Transverse colon (tissue), 4 donors: ENCODE measurements around the gene ZFHX3. TPM values are rescaled to one million over a fixed set of nuclear protein-coding genes. Genes with fewer than 3 reads are reported as not detected.

Experiments used
- DNase-seq: peaks from one replicate; pipeline ENCODE4 v3.0.0-alpha.2; 2019
- H3K27ac ChIP-seq, 4 donors: fragments of 200-600 bp; sonication (generic); 2 replicates each; pipeline ENCODE4 v1.5.1; 2016 to 2018; ENCODE audit warnings: inconsistent platforms in 4 of 4
- H3K27me3 ChIP-seq: fragments of 200-600 bp; sonication (generic); 2 replicates; pipeline ENCODE4 v1.5.1; 2017; ENCODE audit warnings: inconsistent platforms
- H3K36me3 ChIP-seq, 4 donors: fragments of 200-600 bp; sonication (generic); 2 replicates each; pipeline ENCODE4 v1.5.1; 2017 to 2019; ENCODE audit warnings: inconsistent platforms in 4 of 4
- H3K4me1 ChIP-seq, 4 donors: fragments of 200-600 bp; sonication (generic); 2 replicates each; pipeline ENCODE4 v1.5.1; 2017 to 2020; ENCODE audit warnings: inconsistent platforms in 4 of 4
- H3K4me3 ChIP-seq, 4 donors: fragments of 200-600 bp; sonication (generic); 1 replicate in 1 of 4; 2 replicates in 3 of 4; pipeline versions ENCODE4 v1.5.1 to v1.6.1; 2017 to 2019; ENCODE audit warnings: inconsistent platforms in 4 of 4
- H3K9me3 ChIP-seq, 2 donors: fragments of 200-600 bp; sonication (generic); 2 replicates each; pipeline ENCODE4 v1.5.1; 2017 to 2019; ENCODE audit warnings: inconsistent platforms in 2 of 2
- CTCF ChIP-seq, 5 experiments: fragments of 200-600 bp in 3 of 5; fragments of 450-650 bp in 2 of 5; sonication (generic) in 3 of 5; IDR thresholded peaks; 1 replicate in 2 of 5; 2 replicates in 3 of 5; pipeline ENCODE4 v1.5.1; 2016 to 2017; ENCODE audit warnings: antibody characterized with exemption in 5 of 5, inconsistent platforms in 3 of 5, mild to moderate bottlenecking in 2 of 5, moderate library complexity in 1 of 5
- EP300 ChIP-seq: sonication (generic); formaldehyde crosslinking; IDR thresholded peaks from one replicate; pipeline ENCODE4 v1.6.1; 2017; ENCODE audit warnings: antibody characterized with exemption, low read depth
- POLR2A ChIP-seq: fragments of 450-650 bp; IDR thresholded peaks from one replicate; pipeline ENCODE4 v1.6.1; 2016; ENCODE audit warnings: antibody characterized with exemption, mild to moderate bottlenecking, moderate library complexity
- POLR2AphosphoS5 ChIP-seq, 3 donors: sonication (generic); formaldehyde crosslinking; IDR thresholded peaks; one replicate each; pipeline ENCODE4 v1.6.1; 2016; ENCODE audit warnings: antibody characterized with exemption in 3 of 3
- whole genome bisulfite sequencing, 2 donors: methylation state at CpG; one replicate each; pipeline ENCODE4 v1.1.5; 2018; ENCODE audit warnings: low coverage in 1 of 2; 5-methylcytosine and 5-hydroxymethylcytosine counted together
- in situ Hi-C, 4 donors: fragments of 200-750 bp; cut with MboI; loops; one replicate each; pipeline versions ENCODE4 v1.15.0 to v1.15.1; 2017; ENCODE audit warnings: low sequenced_read_pairs in 3 of 4, low pct_ligation_motif_present in 1 of 4, low pct_unique_long_range_greater_than_20kb in 1 of 4
- intact Hi-C: fragments of 100-400 bp; cut with DNase I; formaldehyde crosslinking; loops from one replicate; pipeline ENCODE4 v1.15.1; 2023; ENCODE audit warnings: low total_unique reads
- total RNA-seq, 4 donors: library from RNA; depleted of rRNA; stranded (reverse); fragments of >200 nt; gene quantifications; one replicate each; pipeline ENCODE4 v1.1.0, GENCODE V29; 2016

Gene ZFHX3
- total RNA-seq, 4 donors from 2014 or later = 12.3 to 23.7 (median 15.3) TPM

GRCh38 chr16:72834499-72834898 lies 213.4 kb downstream of the ZFHX3 start:
- TF ChIP-seq CTCF (IDR thresholded peaks at IDR 0.05) (no peak), EP300 (no peak)
- intact Hi-C loops = loop anchor here (5.0 to 10.0 kb wide), 2 partner anchors 213 to 360 kb away; partner anchors contain the start of gene ZFHX3
- WGBS, 2 donors = 94 to 97% methylated on average over 9 of the region's 9 CpGs

GRCh38 chr16:72833969-72834368 lies 214.0 kb downstream of the ZFHX3 start:
- Histone ChIP-seq H3K4me1 (peaks cover 0 to 11% (median 5%) of the 10 kb centered on the region in 4 donors), H3K4me3 (no peak overlapping the region), H3K27ac (no peak overlapping the region), H3K36me3 (peaks cover 0 to 4% (median 0%) of the 10 kb centered on the region in 4 donors), H3K27me3 (no peaks in the 10 kb centered on the region), H3K9me3 (no peaks in the 10 kb centered on the region)
- TF ChIP-seq POLR2A (no peak), POLR2AphosphoS5 (IDR thresholded peaks at IDR 0.05) (no peak), EP300 (no peak), CTCF (IDR thresholded peaks at IDR 0.05) (no peak)
- whole genome bisulfite sequencing, 2 donors = 91% methylated on average over 2 of the region's 2 CpGs; no CpG with 5 or more reads in 1 of the 2 donors
- intact Hi-C loops (loop anchor here (5.0 to 10.0 kb wide), 2 partner anchors 213 to 361 kb away; partner anchors contain the start of gene ZFHX3), in situ Hi-C loops (loop anchor here (25.0 kb wide), 3 partner anchors 203 to 353 kb away; partner anchors contain the start of gene ZFHX3 (in 1 of the 4))
- DNase-seq = no peak

More at GRCh38 chr16:72834499-72834898, 213.4 kb downstream of the ZFHX3 start:
- H3K27ac ChIP-seq = no peak overlapping the region
- H3K9me3 ChIP-seq = no peaks in the 10 kb centered on the region
- H3K27me3 ChIP-seq = no peaks in the 10 kb centered on the region
- peaks cover 0 to 15% (median 5%) of the 10 kb centered on the region in 4 donors for H3K4me1 ChIP-seq
- H3K36me3 ChIP-seq = peaks cover 0 to 1% (median 0%) of the 10 kb centered on the region in 4 donors
- in situ Hi-C loops = loop anchor here (25.0 kb wide), 3 partner anchors 203 to 353 kb away; partner anchors contain the start of gene ZFHX3 (in 1 of the 4)
- H3K4me3 ChIP-seq = no peak overlapping the region
- no peak for DNase-seq

GRCh38 chr16:72833482-72833881 lies 214.4 kb downstream of the ZFHX3 start:
- WGBS, 2 donors = 86% methylated on average over 3 of the region's 3 CpGs; no CpG with 5 or more reads in 1 of the 2 donors
- no peaks in the 10 kb centered on the region for H3K27me3 ChIP-seq

More at GRCh38 chr16:72833482-72833881, 214.4 kb downstream of the ZFHX3 start:
- intact Hi-C loops = loop anchor here (5.0 to 10.0 kb wide), 2 partner anchors 214 to 361 kb away; partner anchors contain the start of gene ZFHX3
- H3K9me3 ChIP-seq = no peaks in the 10 kb centered on the region
- peak overlapping the region in 3 of 4 donors; percentile 42 to 60 (median 53) for H3K27ac ChIP-seq
- no peak overlapping the region for H3K4me3 ChIP-seq
- TF ChIP-seq POLR2A (no peak), POLR2AphosphoS5 (IDR thresholded peaks at IDR 0.05) (no peak), CTCF (IDR thresholded peaks at IDR 0.05) (no peak), EP300 (no peak)
- in situ Hi-C loops = loop anchor here (25.0 kb wide), 3 partner anchors 204 to 354 kb away; partner anchors contain the start of gene ZFHX3 (in 1 of the 4)
- peaks cover 3 to 14% (median 8%) of the 10 kb centered on the region in 4 donors for H3K4me1 ChIP-seq
- DNase-seq = no peak
- peaks cover 0 to 4% (median 0%) of the 10 kb centered on the region in 4 donors for H3K36me3 ChIP-seq
